ENCODE results near the gene EEF1AKMT1. TPM values are rescaled to one million over a fixed set of nuclear protein-coding genes. Genes with fewer than 3 reads are reported as not detected.

EEF1AKMT1 gene
- total RNA-seq, 2 donors from 2014 or later = 3.3 to 7.0 TPM

DNA sequence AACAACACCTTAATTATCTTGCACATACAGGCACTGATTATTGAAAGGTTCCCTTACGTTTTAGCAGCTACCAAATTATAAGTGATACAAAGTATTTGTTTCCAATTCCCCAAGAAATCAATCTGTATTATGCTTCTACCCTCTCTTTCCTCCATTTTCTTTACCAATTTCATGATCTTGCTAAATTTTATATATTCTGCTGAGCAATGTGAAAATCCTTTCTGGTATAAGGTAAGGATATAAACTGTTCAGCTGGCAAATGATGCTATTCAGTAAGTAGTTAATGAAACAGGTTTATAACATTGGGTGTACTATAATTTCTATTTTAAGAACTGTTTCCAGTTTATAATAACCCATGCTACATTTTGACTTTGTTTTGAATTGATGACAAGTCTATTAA is 985 bp upstream of the EEF1AKMT1 start:
- Histone ChIP-seq H3K9me3 (no peaks in the 10 kb centered on the region), H3K4me1 (peaks cover 13% of the 10 kb centered on the region), H3K27me3 (no peaks in the 10 kb centered on the region), H3K36me3 (replicated peaks in 1 of 2; ENCODE audit: insufficient read depth in 1 of 2, low read depth in 2 of 2) (no peaks in the 10 kb centered on the region), H3K27ac (no peak overlapping the region), H3K4me3 (no peak overlapping the region)
- DNase-seq (no peak), ATAC-seq (no peak)
- WGBS, 2 donors = 55 to 71% methylated on average over 1 of the region's 1 CpG
- TF ChIP-seq, protein P1, sequence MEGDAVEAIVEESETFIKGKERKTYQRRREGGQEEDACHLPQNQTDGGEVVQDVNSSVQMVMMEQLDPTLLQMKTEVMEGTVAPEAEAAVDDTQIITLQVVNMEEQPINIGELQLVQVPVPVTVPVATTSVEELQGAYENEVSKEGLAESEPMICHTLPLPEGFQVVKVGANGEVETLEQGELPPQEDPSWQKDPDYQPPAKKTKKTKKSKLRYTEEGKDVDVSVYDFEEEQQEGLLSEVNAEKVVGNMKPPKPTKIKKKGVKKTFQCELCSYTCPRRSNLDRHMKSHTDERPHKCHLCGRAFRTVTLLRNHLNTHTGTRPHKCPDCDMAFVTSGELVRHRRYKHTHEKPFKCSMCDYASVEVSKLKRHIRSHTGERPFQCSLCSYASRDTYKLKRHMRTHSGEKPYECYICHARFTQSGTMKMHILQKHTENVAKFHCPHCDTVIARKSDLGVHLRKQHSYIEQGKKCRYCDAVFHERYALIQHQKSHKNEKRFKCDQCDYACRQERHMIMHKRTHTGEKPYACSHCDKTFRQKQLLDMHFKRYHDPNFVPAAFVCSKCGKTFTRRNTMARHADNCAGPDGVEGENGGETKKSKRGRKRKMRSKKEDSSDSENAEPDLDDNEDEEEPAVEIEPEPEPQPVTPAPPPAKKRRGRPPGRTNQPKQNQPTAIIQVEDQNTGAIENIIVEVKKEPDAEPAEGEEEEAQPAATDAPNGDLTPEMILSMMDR (IDR thresholded peaks at IDR 0.05) = no peak
- no peak for TF ChIP-seq POLR2A (IDR thresholded peaks at IDR 0.05)
- intact Hi-C loops (cut with DNase I) = no loop called here

DNA sequence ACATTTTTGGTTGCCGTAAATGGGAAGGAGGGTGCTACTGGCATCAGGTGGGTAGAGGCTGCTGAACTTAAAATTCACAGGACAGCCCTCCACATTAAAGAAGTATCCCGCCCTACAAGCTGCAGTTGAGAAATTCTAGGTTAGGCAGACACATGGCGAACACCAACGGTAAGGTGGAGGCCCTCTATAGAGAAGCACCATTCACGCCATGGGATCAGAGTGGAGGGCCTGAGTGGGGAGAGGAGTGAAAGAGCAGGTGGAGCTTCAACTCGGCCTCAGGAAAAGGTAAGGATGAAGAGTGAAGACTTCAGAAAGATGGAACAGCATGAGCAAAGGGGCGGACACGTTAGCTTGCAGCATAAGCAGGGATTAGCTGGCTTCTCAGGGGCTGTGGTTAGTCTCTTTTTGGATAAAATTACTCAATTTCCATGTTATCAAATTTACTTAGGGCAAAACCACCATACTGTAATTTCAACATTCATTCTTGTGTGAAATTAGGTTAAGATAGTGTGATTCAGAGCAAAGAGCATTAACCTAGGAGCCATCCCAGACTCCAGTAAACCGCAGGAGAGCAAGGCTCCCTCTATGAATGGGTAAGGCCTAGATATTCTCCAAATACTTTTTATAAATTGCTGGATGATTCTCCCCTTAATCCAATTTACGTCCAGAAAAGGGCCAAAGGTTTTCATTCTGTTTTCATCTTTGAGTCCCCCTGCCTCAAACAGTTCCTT is 1.2 kb downstream of the EEF1AKMT1 start:
- H3K27me3 ChIP-seq = no peaks in the 10 kb centered on the region
- H3K36me3 ChIP-seq (replicated peaks in 1 of 2; ENCODE audit: insufficient read depth in 1 of 2, low read depth in 2 of 2) = no peaks in the 10 kb centered on the region
- DNase-seq = no peak
- H3K4me1 ChIP-seq = peaks cover 13% of the 10 kb centered on the region
- peak overlapping the region in 3 of 4 donors; percentile 85 to 91 (median 89) for H3K27ac ChIP-seq
- TF ChIP-seq, protein P1 (IDR thresholded peaks at IDR 0.05) = no peak
- no peak for TF ChIP-seq POLR2A (IDR thresholded peaks at IDR 0.05)
- peak overlapping the region; percentile 33 to 38 for H3K4me3 ChIP-seq
- WGBS, 2 donors = 80 to 84% methylated on average over 10 of the region's 10 CpGs
- ATAC-seq = no peak
- no peaks in the 10 kb centered on the region for H3K9me3 ChIP-seq
- intact Hi-C loops (cut with DNase I) = no loop called here

DNA sequence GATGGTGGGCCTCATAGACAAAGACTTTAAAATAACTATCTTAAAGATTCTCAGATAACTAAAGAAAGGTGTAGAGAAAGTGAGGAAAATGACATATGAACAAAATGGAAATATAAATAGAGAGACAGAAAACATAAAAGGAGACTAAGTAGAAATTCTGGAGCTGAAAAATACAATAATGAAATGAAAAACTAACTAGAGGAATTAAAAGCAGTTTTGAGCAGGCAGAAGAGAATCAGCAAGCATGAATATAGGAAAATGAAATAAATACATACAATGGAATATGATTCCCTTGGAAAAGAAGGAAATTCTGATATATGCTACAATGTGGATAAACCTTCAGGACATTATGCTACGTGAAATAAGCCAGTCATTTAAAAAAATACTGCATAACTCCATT is 3.9 kb downstream of the EEF1AKMT1 start:
- no peaks in the 10 kb centered on the region for H3K27me3 ChIP-seq
- H3K27ac ChIP-seq = no peak overlapping the region
- H3K9me3 ChIP-seq = no peaks in the 10 kb centered on the region
- H3K36me3 ChIP-seq (replicated peaks in 1 of 2; ENCODE audit: insufficient read depth in 1 of 2, low read depth in 2 of 2) = no peaks in the 10 kb centered on the region
- no peak overlapping the region for H3K4me3 ChIP-seq
- H3K4me1 ChIP-seq = peaks cover 13% of the 10 kb centered on the region
- no peak for DNase-seq
- no peak for TF ChIP-seq POLR2A (IDR thresholded peaks at IDR 0.05)
- TF ChIP-seq, protein P1 (IDR thresholded peaks at IDR 0.05) = no peak
- 100% methylated on average over 1 of the region's 1 CpG for WGBS, 2 donors
- intact Hi-C loops (cut with DNase I) = no loop called here
- no peak for ATAC-seq

DNA sequence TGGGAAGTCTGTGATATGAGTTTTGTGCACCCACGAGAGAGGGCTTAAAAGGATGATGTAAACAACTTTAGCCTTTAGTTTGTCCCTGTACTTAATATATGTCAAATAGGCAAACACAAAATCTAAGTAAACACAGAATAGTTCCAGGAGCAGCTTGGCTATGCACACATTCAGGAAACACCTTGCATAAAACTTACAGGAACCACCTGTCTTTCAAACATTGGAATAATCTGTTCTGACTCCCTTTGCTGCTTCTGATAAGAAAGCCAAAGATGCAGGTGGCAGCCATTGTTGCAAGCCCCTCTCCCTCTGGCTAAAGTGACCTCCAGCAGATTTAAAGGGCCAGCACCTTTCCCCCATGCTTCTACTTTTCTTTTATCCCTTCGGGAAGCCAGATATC is 4.7 kb downstream of the EEF1AKMT1 start:
- Histone ChIP-seq H3K36me3 (replicated peaks in 1 of 2; ENCODE audit: insufficient read depth in 1 of 2, low read depth in 2 of 2) (no peaks in the 10 kb centered on the region), H3K9me3 (no peaks in the 10 kb centered on the region), H3K4me3 (no peak overlapping the region), H3K4me1 (peaks cover 11% of the 10 kb centered on the region), H3K27ac (no peak overlapping the region), H3K27me3 (no peaks in the 10 kb centered on the region)
- TF ChIP-seq, protein P1 (IDR thresholded peaks at IDR 0.05) = no peak
- ATAC-seq (no peak), DNase-seq (no peak)
- intact Hi-C loops (cut with DNase I) = no loop called here
- 38 to 58% methylated on average over 2 of the region's 2 CpGs for WGBS, 2 donors
